ENCODE results near the gene S100A1.
"Not testable (repeated sequence)": the region's sequence is repeated elsewhere in the genome, so short reads cannot be mapped to it uniquely, and the experiment has no call there.

The S100A1 gene

GRCh38 chr1:153627715-153628626 lies at the start of gene S100A1:
S100A1 (plus strand) TSS chr1:153628434; CDS start chr1:153630522, 2,088 bp downstream.
- no peak for DNase-seq (ENCODE audit: low spot score)

GRCh38 chr1:153578490-153578889 lies 49.7 kb upstream of the S100A1 start:
- DNase-seq (ENCODE audit: low spot score) = peak; percentile 49

GRCh38 chr1:153578936-153579335 lies 49.3 kb upstream of the S100A1 start:
- DNase-seq (ENCODE audit: low spot score) = no peak

- DNase-seq (ENCODE audit: low spot score) = not testable (repeated sequence)
These were observed 45.4 kb upstream of the S100A1 start for GRCh38 chr1:153582836-153583235.

- not testable (repeated sequence) for DNase-seq (ENCODE audit: low spot score)
These were observed 44.7 kb upstream of the S100A1 start for GRCh38 chr1:153583514-153583913.

GRCh38 chr1:153583976-153584375 lies 44.3 kb upstream of the S100A1 start:
- no peak for DNase-seq (ENCODE audit: low spot score)

GRCh38 chr1:153585006-153585405 lies 43.2 kb upstream of the S100A1 start:
- DNase-seq (ENCODE audit: low spot score) = no peak

GRCh38 chr1:153586347-153586746 lies 41.9 kb upstream of the S100A1 start:
- DNase-seq (ENCODE audit: low spot score) = no peak

- DNase-seq (ENCODE audit: low spot score) = no peak
These were observed 40.9 kb upstream of the S100A1 start for GRCh38 chr1:153587314-153587713.

- DNase-seq (ENCODE audit: low spot score) = not testable (repeated sequence)
These were observed 40.2 kb upstream of the S100A1 start for GRCh38 chr1:153588033-153588432.

- DNase-seq (ENCODE audit: low spot score) = no peak
These were observed 39.8 kb upstream of the S100A1 start for GRCh38 chr1:153588482-153588881.

GRCh38 chr1:153592748-153593147 lies 35.5 kb upstream of the S100A1 start:
- no peak for DNase-seq (ENCODE audit: low spot score)

- peak; percentile 25 for DNase-seq (ENCODE audit: low spot score)
These were observed 31.0 kb upstream of the S100A1 start for GRCh38 chr1:153597206-153597605.

- peak; percentile 53 for DNase-seq (ENCODE audit: low spot score)
These were observed 29.7 kb upstream of the S100A1 start for GRCh38 chr1:153598309-153599172.

- DNase-seq (ENCODE audit: low spot score) = no peak
These were observed 28.4 kb upstream of the S100A1 start for GRCh38 chr1:153599847-153600246.

- DNase-seq (ENCODE audit: low spot score) = no peak
These were observed 25.5 kb upstream of the S100A1 start for GRCh38 chr1:153602749-153603148.

GRCh38 chr1:153606194-153606593 lies 22.0 kb upstream of the S100A1 start:
- no peak for DNase-seq (ENCODE audit: low spot score)

- DNase-seq (ENCODE audit: low spot score) = no peak
These were observed 20.9 kb upstream of the S100A1 start for GRCh38 chr1:153607381-153607780.

- DNase-seq (ENCODE audit: low spot score) = no peak
These were observed 20.0 kb upstream of the S100A1 start for GRCh38 chr1:153608089-153608682.

GRCh38 chr1:153608742-153609584 lies 19.3 kb upstream of the S100A1 start:
- DNase-seq (ENCODE audit: low spot score) = peak; percentile 94

GRCh38 chr1:153609585-153609907 lies 18.7 kb upstream of the S100A1 start:
- no peak for DNase-seq (ENCODE audit: low spot score)

- no peak for DNase-seq (ENCODE audit: low spot score)
These were observed 17.9 kb upstream of the S100A1 start for GRCh38 chr1:153610334-153610733.
